IgD-negative memory B cell (primary cell): Measurements from ENCODE around the gene VGLL1. TPM values are rescaled to one million over a fixed set of nuclear protein-coding genes. Genes with fewer than 3 reads are reported as not detected.

Source experiments
- H3K27ac Mint-ChIP-seq, 3 donors: one replicate each; pipeline ENCODE4 v1.8.0; 2020 to 2022; ENCODE audit warnings: mild to moderate bottlenecking in 3 of 3, mixed read lengths in 3 of 3, moderate library complexity in 1 of 3
- H3K27me3 Mint-ChIP-seq: one replicate; pipeline ENCODE4 v1.8.0; 2021; ENCODE audit warnings: mixed read lengths
- H3K36me3 Mint-ChIP-seq: one replicate; pipeline ENCODE4 v1.8.0; 2020; ENCODE audit warnings: mild to moderate bottlenecking, mixed read lengths
- H3K4me1 Mint-ChIP-seq, 3 donors: one replicate each; pipeline ENCODE4 v1.8.0; 2020 to 2022; ENCODE audit warnings: mixed read lengths in 3 of 3, mild to moderate bottlenecking in 1 of 3
- H3K4me3 Mint-ChIP-seq, 4 donors: one replicate each; pipeline ENCODE4 v1.8.0; 2020 to 2022; ENCODE audit warnings: mild to moderate bottlenecking in 4 of 4, mixed read lengths in 4 of 4, moderate library complexity in 3 of 4
- H3K9me3 Mint-ChIP-seq, 3 donors: one replicate each; pipeline ENCODE4 v1.8.0; 2020 to 2021; ENCODE audit warnings: mixed read lengths in 3 of 3, mild to moderate bottlenecking in 1 of 3
- polyA plus RNA-seq: library from polyadenylated mRNA; unstranded; fragments of 300-500 nt; fragmentation: Illumina TruSeq; gene quantifications from one replicate; pipeline ENCODE4 v1.2.3, GENCODE V29; 2021

The VGLL1 gene
- polyA plus RNA-seq, 1 donor from 2014 or later: not detected

DNA sequence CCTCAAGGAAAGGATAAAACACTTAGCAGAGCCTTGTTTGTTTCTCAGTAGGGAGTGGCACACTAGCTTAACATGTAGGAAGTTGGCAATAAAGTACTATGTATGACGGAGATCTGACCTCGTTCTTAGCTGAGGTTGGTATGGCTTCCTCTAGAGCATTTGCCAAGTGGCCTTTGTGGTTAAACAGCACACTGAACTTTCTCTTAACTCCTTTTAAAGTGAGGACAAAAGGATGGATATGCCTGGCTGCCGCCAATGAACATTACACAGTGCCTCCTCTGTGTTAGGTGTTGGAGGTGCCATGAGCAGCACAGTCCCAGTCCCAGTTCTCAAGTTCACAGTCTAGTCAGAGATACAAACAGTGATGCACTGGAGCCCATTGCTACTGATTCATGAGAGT lies 54.4 kb downstream of the VGLL1 start:
- peaks cover 10% of the 10 kb centered on the region for H3K27me3 Mint-ChIP-seq
- H3K4me1 Mint-ChIP-seq: peaks cover 0 to 8% (median 2%) of the 10 kb centered on the region in 3 donors
- H3K4me3 Mint-ChIP-seq: no peak overlapping the region
- no peaks in the 10 kb centered on the region for H3K9me3 Mint-ChIP-seq
- no peak overlapping the region for H3K27ac Mint-ChIP-seq
- H3K36me3 Mint-ChIP-seq: no peaks in the 10 kb centered on the region

DNA sequence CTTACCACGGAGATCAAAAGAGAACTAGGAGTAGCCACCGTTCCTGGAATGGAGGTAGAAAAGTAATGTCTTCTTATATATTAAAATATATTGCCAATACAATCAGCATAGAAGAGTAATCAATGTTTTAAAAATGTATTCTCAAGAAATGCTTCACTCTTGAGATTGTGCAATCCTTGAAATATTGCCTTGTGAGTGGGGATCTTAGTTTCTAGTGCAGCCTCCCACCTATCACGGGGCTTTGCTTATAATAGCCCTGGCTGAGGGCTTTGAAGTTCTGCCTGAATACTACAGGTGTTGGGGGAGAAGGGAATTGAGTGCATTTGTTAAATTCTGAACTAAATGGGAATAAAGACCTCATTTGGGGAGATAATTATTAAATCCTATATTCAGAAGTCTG lies 55.5 kb downstream of the VGLL1 start:
- peaks cover 0 to 8% (median 2%) of the 10 kb centered on the region in 3 donors for H3K4me1 Mint-ChIP-seq
- H3K9me3 Mint-ChIP-seq: no peaks in the 10 kb centered on the region
- no peak overlapping the region for H3K4me3 Mint-ChIP-seq
- no peaks in the 10 kb centered on the region for H3K36me3 Mint-ChIP-seq
- H3K27ac Mint-ChIP-seq: no peak overlapping the region
- H3K27me3 Mint-ChIP-seq: peaks cover 8% of the 10 kb centered on the region

DNA sequence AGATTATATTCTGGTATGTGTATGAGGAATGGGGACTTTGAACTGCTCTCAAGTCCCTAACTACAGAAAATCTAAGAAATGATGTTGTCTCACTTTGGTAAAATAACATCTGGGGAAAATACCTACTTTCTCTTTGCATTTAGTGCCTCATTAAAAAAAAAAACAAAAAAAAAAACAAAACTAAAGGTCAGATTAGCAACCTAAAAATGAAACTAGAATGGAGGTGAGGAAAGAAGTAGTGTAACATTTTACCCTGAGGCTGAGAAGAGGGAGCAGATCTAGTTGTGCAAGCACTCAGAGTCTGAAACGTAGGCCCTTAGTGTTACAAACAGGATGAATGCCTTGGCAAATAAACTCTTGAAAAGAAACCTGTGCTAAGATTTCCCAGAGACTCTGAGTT lies 56.0 kb downstream of the VGLL1 start:
- peak overlapping the region in 1 of 3 donors; percentile 79 for H3K27ac Mint-ChIP-seq
- H3K4me3 Mint-ChIP-seq: no peak overlapping the region
- no peaks in the 10 kb centered on the region for H3K36me3 Mint-ChIP-seq
- H3K9me3 Mint-ChIP-seq: no peaks in the 10 kb centered on the region
- H3K27me3 Mint-ChIP-seq: peaks cover 8% of the 10 kb centered on the region
- peaks cover 0 to 8% (median 2%) of the 10 kb centered on the region in 3 donors for H3K4me1 Mint-ChIP-seq

DNA sequence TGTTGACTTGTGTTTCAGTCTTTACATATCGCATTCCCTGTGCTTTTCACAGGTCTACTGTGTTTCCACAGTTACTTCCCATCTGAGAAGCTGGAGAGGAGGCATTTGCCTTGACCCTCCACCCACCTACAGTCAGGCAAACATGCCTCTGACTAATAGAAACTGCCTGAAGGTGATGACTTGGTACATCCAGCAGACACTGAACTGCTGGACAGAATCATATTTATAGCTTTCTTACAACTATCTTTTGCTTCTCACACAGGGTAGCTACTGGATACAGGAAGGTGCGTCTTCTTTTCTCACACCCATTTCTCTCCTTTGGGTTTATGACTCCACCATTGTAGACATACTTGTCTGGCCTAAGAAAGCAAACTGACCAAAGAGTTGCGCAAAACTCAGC lies 58.0 kb downstream of the VGLL1 start:
- peaks cover 8% of the 10 kb centered on the region for H3K27me3 Mint-ChIP-seq
- no peak overlapping the region for H3K4me3 Mint-ChIP-seq
- H3K36me3 Mint-ChIP-seq: no peaks in the 10 kb centered on the region
- H3K9me3 Mint-ChIP-seq: no peaks in the 10 kb centered on the region
- H3K4me1 Mint-ChIP-seq: peaks cover 0 to 7% (median 2%) of the 10 kb centered on the region in 3 donors
- H3K27ac Mint-ChIP-seq: no peak overlapping the region

DNA sequence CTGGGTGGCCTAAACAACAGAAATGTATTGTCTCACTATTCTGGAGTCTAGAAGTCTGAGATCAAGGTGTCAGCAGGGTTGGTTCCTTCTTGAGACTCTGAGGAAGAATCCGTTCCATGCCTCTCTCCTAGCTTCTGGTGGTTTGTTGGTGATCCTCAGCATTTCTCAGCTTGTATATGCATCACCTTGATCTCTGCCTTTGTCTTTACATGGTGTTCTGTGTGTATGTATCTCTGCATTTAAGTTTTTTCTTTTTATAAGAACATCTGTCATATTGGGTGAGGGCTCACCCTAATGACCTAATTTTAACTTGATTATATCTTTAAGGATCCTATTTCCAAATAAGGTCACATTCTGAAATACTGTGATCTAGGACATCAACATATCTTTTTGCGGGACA lies 65.3 kb downstream of the VGLL1 start:
- no peaks in the 10 kb centered on the region for H3K4me1 Mint-ChIP-seq
- H3K9me3 Mint-ChIP-seq: no peaks in the 10 kb centered on the region
- no peak overlapping the region for H3K27ac Mint-ChIP-seq
- peaks cover 11% of the 10 kb centered on the region for H3K27me3 Mint-ChIP-seq
- no peaks in the 10 kb centered on the region for H3K36me3 Mint-ChIP-seq
- no peak overlapping the region for H3K4me3 Mint-ChIP-seq

DNA sequence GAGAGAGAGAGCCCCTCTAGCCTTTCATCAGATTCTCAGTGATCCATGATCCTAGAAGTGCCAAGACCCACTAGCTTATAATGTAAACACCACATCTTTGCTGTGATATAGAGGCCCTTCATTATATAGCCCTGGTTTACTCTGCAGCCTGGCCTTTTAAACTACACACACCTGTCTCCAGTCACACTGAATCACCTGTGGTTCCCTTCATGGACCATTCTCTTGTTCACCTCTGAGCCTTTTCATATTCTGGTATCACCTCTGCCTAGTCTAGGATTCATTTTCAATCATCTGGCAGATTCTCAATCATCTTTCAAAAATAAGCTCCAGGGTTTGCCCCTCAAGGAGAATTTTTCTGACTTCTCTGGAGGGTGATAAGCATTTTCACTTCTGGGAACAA lies 65.9 kb downstream of the VGLL1 start:
- Mint-ChIP-seq H3K9me3 (no peaks in the 10 kb centered on the region), H3K27ac (no peak overlapping the region), H3K27me3 (peaks cover 11% of the 10 kb centered on the region), H3K4me1 (no peaks in the 10 kb centered on the region), H3K4me3 (no peak overlapping the region), H3K36me3 (no peaks in the 10 kb centered on the region)

DNA sequence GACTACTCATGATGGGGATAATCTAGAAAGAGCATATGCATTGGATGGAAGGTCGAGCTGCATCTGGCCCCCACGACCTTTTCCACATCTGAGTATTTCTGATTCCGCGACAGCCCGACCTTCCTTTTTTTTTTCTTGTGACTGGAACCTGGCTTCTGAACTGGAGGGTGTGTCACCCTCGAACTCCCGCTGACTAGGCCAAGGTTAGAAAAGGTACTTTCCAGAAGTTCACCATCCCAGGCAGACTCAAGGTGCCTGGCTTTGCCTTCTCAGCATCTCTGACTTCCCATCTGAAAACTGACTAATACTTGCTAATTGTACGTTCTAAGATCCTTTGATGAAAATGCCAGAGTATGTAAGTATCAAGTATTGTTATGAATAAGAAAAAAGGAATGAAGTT lies 66.6 kb downstream of the VGLL1 start:
- Mint-ChIP-seq H3K4me1 (no peaks in the 10 kb centered on the region), H3K9me3 (no peaks in the 10 kb centered on the region), H3K27ac (peak overlapping the region in 1 of 3 donors; percentile 10), H3K36me3 (no peaks in the 10 kb centered on the region), H3K27me3 (peaks cover 11% of the 10 kb centered on the region), H3K4me3 (no peak overlapping the region)

DNA sequence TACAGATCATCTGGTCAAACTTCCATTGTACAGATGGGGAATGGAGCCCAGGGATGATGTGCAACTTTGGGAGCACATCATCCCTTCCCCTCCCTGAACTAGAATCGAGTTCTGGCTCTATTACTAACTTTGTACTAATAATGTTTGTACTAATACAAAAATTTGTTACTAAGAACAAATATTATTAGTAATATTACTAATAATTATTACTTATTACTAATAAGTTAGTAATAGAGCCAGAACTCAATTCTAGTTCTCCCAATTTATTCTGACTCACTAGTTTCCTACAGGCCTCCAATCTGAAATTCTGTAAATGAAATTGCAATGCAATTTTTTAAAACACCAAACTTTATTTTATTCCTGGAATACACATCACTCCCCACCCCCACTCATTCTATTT lies 68.0 kb downstream of the VGLL1 start:
- Mint-ChIP-seq H3K4me3 (no peak overlapping the region), H3K4me1 (no peaks in the 10 kb centered on the region), H3K27me3 (peaks cover 11% of the 10 kb centered on the region), H3K27ac (no peak overlapping the region), H3K9me3 (no peaks in the 10 kb centered on the region), H3K36me3 (no peaks in the 10 kb centered on the region)

Other genes with a start within 250 kb of the VGLL1 start
- not detected for gene ADGRG4, start 231.3 kb upstream of the VGLL1 start, polyA plus RNA-seq
- not detected for gene BRS3, start 44.3 kb upstream of the VGLL1 start, polyA plus RNA-seq
- 53.8 TPM for gene HTATSF1, start 34.6 kb upstream of the VGLL1 start, polyA plus RNA-seq
- gene CD40LG, start 115.9 kb downstream of the VGLL1 start, polyA plus RNA-seq: 2.0 TPM
- 39.6 TPM for gene ARHGEF6, start 248.7 kb downstream of the VGLL1 start, polyA plus RNA-seq